ENCODE data around the gene CCDC40. TPM values are rescaled to one million over a fixed set of nuclear protein-coding genes. Genes with fewer than 3 reads are reported as not detected.

CCDC40 gene
- total and polyA plus RNA-seq, 7 donors, result 1.4 to 25.8 (median 5.3) TPM; not detected in 2

DNA sequence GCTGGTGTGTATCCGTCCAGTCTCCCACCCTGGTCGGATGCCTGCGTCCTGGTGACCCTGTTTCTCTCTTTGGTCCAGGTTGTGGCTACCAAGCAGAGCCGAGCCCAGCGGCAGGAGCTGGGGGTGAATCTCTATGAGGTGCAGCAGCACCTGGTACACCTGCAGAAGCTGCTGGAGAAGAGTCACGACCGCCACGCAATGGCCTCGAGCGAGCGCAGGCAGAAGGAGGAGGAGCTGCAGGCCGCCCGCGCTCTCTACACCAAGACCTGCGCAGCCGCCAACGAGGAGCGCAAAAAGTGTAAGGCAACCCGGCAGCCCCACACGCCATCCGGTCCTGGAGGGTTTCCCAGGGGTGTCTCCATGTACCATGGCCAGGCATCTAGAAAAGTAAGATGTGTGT is 13.5 kb downstream of the CCDC40 start:
- H3K4me1 ChIP-seq, result peaks cover 0 to 10% (median 4%) of the 10 kb centered on the region in 4 donors
- no peaks in the 10 kb centered on the region for H3K27me3 ChIP-seq
- intact Hi-C loops (cut with DNase I), result no loop called here
- TF ChIP-seq POLR2A (IDR thresholded peaks at IDR 0.05), result no peak
- no peak for TF ChIP-seq EP300 (IDR thresholded peaks at IDR 0.05)
- no peak for TF ChIP-seq CTCF (IDR thresholded peaks at IDR 0.05)
- TF ChIP-seq POLR2AphosphoS5 (IDR thresholded peaks at IDR 0.05), result no peak
- no peak overlapping the region for H3K4me3 ChIP-seq
- H3K9me3 ChIP-seq, result no peaks in the 10 kb centered on the region
- DNase-seq, result no peak
- no peak overlapping the region for H3K27ac ChIP-seq
- WGBS, 2 donors, result 94 to 96% methylated on average over 21 of the region's 21 CpGs
- H3K36me3 ChIP-seq, result peaks cover 0 to 16% (median 9%) of the 10 kb centered on the region in 4 donors

DNA sequence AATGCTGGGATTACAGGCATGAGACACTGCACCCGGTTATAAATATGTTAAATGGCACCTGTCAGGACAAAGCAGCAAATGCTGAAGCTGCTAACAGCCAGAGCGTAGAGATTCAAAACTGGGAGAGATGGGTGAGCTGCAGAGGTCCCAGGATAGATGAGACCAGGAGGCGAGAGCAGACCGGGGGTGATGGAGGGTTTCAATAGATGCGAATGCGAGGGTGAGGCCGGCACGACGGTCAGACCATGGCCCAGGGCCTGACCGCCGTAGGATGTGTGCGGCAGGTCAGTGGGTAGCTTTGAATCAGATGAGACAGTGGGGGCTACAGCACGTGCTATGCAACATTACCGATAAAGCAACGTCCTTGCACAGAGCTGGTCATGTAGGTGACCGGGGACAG is 14.3 kb downstream of the CCDC40 start:
- no peak overlapping the region for H3K27ac ChIP-seq
- H3K36me3 ChIP-seq, result peaks cover 0 to 15% (median 9%) of the 10 kb centered on the region in 4 donors
- no peak for DNase-seq
- WGBS, 2 donors, result 86 to 88% methylated on average over 16 of the region's 16 CpGs
- no peak for TF ChIP-seq POLR2A (IDR thresholded peaks at IDR 0.05)
- no peak for TF ChIP-seq EP300 (IDR thresholded peaks at IDR 0.05)
- no peak for TF ChIP-seq CTCF (IDR thresholded peaks at IDR 0.05)
- no peak for TF ChIP-seq POLR2AphosphoS5 (IDR thresholded peaks at IDR 0.05)
- no peaks in the 10 kb centered on the region for H3K9me3 ChIP-seq
- H3K4me3 ChIP-seq, result no peak overlapping the region
- H3K4me1 ChIP-seq, result peaks cover 0 to 10% (median 4%) of the 10 kb centered on the region in 4 donors
- H3K27me3 ChIP-seq, result no peaks in the 10 kb centered on the region
- intact Hi-C loops (cut with DNase I), result no loop called here

DNA sequence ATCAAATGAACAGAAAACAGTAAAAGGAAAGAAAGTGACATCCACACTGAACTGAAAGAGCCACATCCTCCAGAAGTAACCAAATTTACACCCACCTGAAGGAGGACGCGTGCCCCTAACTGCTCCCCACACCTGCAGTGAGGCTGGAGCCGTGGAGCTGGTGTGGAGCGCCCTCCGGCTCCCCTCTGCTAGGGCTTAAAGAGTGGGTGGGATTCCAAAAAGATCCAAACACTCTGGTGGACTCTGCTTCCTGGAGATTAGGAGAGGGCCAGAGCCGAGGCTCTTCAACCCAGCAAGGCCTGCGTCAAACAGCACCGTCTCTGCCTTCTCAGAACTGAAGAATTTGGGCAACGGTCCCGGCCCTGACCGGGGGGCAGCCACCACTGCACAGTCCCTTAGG is 15.2 kb downstream of the CCDC40 start:
- WGBS, 2 donors, result 95% methylated on average over 11 of the region's 11 CpGs

GRCh38 chr17:80053102-80053501 is 16.7 kb downstream of the CCDC40 start:
- Histone ChIP-seq H3K4me1 (peaks cover 0 to 10% (median 4%) of the 10 kb centered on the region in 4 donors), H3K27me3 (no peaks in the 10 kb centered on the region), H3K36me3 (peaks cover 0 to 17% (median 9%) of the 10 kb centered on the region in 4 donors), H3K9me3 (no peaks in the 10 kb centered on the region), H3K4me3 (no peak overlapping the region), H3K27ac (peak overlapping the region in 2 of 4 donors; percentile 8 to 11)
- TF ChIP-seq POLR2AphosphoS5 (IDR thresholded peaks at IDR 0.05) (no peak), POLR2A (IDR thresholded peaks at IDR 0.05) (no peak), CTCF (IDR thresholded peaks at IDR 0.05) (no peak), EP300 (IDR thresholded peaks at IDR 0.05) (no peak)
- intact Hi-C loops (cut with DNase I), result no loop called here
- 83 to 92% methylated on average over 10 of the region's 10 CpGs for WGBS, 2 donors
- DNase-seq, result no peak

More for the DNA sequence above, 15.2 kb downstream of the CCDC40 start:
- Histone ChIP-seq H3K4me1 (peaks cover 0 to 10% (median 4%) of the 10 kb centered on the region in 4 donors), H3K27ac (no peak overlapping the region), H3K9me3 (no peaks in the 10 kb centered on the region), H3K27me3 (no peaks in the 10 kb centered on the region), H3K4me3 (no peak overlapping the region), H3K36me3 (peaks cover 0 to 15% (median 9%) of the 10 kb centered on the region in 4 donors)
- DNase-seq, result no peak
- intact Hi-C loops (cut with DNase I), result no loop called here
- TF ChIP-seq POLR2A (IDR thresholded peaks at IDR 0.05), result no peak
- TF ChIP-seq POLR2AphosphoS5 (IDR thresholded peaks at IDR 0.05), result no peak
- TF ChIP-seq EP300 (IDR thresholded peaks at IDR 0.05), result no peak
- no peak for TF ChIP-seq CTCF (IDR thresholded peaks at IDR 0.05)

DNA sequence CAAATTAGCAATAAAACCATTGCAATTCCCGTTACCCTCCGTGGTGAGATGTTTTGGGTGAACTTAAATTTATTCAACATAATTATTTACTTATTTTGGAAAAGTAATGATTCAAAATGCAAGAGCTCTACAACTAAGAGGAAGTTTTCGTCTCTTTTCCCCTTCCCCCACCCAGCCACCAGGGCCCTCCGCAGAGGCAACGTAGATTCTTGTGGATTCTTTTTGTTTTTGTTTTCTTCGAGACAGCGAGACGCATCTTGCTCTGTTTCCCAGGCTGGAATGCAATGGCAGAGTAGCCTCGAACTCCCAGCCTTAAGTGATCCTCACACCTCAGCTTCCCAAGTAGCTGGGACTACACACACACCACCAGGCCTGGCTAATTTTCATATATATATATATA is 19.2 kb downstream of the CCDC40 start:
- H3K27ac ChIP-seq, result no peak overlapping the region
- 79 to 85% methylated on average over 9 of the region's 9 CpGs for WGBS, 2 donors
- peaks cover 2 to 15% (median 5%) of the 10 kb centered on the region in 4 donors for H3K36me3 ChIP-seq
- intact Hi-C loops (cut with DNase I), result no loop called here
- DNase-seq, result no peak
- peaks cover 0 to 10% (median 4%) of the 10 kb centered on the region in 4 donors for H3K4me1 ChIP-seq
- TF ChIP-seq CTCF (IDR thresholded peaks at IDR 0.05) (no peak), EP300 (IDR thresholded peaks at IDR 0.05) (no peak), POLR2AphosphoS5 (IDR thresholded peaks at IDR 0.05) (no peak), POLR2A (IDR thresholded peaks at IDR 0.05) (no peak)
- no peaks in the 10 kb centered on the region for H3K9me3 ChIP-seq
- no peak overlapping the region for H3K4me3 ChIP-seq
- H3K27me3 ChIP-seq, result no peaks in the 10 kb centered on the region
